OCI-LY3 (cell line): ENCODE results near the gene PCF11.

Source experiments
- EZH2phosphoT487 ChIP-seq: fragments of 200-600 bp; shearing (Covaris generic); IDR thresholded peaks from 2 replicates; pipeline ENCODE4 v1.6.1; 2018; ENCODE audit warnings: antibody characterized with exemption, mixed run types, low read depth
- TF ChIP-seq, protein P1 (sequence below): fragments of 200-600, 300-600 bp; sonication (generic); IDR thresholded peaks from 2 replicates; pipeline ENCODE4 v1.5.1; 2014; ENCODE audit warnings: antibody characterized with exemption, low read length, low read depth

DNA sequence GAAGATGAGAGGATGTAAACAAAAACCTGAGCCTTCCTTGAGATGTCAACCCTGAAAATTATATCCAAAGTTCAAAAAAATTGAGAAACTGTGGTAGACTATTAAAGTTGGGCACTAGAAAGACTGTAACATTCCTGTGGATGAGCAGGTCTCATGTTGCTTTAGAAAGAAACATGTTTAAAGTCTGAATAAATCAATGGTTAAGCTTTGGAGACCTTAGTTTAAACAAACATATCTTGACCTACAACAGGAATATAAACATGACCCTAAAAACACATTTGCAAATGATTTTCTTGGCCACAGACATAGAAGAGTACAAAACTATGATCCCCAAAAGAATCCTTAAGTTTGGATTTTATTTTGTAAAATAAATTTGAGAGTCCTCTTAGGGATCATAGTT, 38.1 kb upstream of the PCF11 start:
- TF ChIP-seq, protein P1, sequence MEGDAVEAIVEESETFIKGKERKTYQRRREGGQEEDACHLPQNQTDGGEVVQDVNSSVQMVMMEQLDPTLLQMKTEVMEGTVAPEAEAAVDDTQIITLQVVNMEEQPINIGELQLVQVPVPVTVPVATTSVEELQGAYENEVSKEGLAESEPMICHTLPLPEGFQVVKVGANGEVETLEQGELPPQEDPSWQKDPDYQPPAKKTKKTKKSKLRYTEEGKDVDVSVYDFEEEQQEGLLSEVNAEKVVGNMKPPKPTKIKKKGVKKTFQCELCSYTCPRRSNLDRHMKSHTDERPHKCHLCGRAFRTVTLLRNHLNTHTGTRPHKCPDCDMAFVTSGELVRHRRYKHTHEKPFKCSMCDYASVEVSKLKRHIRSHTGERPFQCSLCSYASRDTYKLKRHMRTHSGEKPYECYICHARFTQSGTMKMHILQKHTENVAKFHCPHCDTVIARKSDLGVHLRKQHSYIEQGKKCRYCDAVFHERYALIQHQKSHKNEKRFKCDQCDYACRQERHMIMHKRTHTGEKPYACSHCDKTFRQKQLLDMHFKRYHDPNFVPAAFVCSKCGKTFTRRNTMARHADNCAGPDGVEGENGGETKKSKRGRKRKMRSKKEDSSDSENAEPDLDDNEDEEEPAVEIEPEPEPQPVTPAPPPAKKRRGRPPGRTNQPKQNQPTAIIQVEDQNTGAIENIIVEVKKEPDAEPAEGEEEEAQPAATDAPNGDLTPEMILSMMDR, result no peak
- TF ChIP-seq EZH2phosphoT487, result no peak
